ENCODE results near the gene POLE.

Gene POLE

DNA sequence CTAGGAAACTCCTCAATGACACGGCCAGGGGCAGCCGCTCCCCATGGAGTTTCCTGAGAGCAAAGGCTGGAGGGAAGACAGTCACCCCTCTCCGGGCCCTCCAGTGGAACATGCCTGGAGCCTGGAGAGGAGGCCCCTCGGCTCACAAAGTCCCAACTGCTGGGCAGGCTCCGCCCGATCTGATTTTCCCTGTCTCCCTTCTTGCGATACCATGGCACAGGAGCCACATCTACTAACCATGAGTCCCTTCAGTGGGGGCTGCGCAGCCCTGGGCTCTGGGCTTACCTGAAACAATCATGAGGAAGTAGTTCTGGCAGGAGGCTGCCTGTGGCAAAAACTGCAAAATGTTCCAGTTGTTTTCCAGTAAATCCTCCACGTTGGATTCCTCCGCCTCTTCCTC, 53.2 kb downstream of the POLE start:
- no peak for DNase-seq (ENCODE audit: extremely low read depth in 1 of 2, low read depth in 1 of 2)

DNA sequence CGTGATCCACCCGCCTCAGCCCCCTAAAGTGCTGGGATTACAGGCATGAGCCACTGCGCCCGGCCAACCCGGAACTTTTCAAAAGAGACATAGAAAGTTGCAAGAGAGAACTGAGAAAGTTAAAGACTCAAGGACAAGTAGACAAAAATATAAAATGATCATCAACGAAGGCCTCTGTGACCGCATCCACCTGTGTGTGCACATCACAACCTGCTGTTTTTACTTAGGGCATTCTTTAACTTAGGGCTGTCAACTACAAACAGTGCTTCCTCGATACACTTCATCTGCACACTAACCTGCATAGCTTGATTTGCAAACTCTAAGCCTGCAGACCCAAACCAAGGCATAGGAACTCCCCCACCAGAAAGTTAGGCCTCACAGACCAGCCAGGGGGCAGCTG, 53.7 kb downstream of the POLE start:
- no peak for DNase-seq (ENCODE audit: extremely low read depth in 1 of 2, low read depth in 1 of 2)

DNA sequence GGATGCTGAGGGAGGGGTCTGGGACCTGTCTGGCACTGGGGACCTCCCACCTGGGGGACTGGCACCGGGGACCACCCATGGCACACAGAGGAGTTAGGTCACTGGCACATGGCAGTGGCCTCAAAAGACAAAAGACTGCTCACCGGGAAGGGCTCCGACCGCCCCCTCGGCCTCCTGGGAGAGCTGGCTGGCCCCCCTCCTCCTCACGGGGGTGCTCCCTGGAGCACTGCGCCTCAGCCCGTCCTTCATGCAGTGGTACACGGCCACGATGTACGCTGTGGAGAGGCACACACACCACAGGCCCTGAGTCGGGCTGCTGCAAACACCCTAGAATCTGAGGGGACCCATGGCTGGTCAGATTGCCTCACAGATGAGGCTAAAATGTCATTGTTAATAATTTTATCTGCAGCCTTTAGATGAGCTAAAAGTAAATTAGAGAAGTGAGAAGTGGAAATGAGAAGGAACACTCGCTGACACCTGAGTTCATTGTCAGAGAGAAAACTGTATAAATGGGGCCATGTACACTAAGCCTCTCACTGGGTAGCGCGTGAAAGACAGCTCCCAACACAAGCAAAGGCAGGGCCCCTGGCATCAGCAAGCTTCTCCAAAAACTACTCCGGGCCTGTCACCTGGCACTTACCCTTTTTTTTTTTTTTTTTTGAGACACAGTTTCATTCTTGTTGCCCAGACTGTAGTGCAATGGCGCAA, 54.5 kb downstream of the POLE start:
- DNase-seq (ENCODE audit: extremely low read depth in 1 of 2, low read depth in 1 of 2) = no peak

DNA sequence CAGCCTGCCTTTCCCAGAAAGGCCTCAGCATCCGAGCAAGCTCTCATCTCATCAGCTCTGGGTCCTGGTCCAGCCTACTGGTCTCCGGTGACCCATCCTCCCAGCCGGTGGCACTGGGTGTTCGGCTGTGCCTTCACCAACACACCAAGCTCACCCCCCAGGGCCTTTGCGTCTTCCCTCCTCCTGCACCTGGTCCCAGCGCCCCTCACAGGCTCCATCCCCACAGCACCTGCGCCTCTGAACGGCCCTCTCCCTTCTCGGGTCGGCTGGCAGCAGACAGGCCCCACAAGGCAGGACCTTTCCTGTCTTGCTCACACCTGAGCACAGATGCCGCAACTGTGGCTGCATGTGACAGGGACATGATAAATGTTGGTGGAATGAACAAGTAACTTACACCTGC, 55.5 kb downstream of the POLE start:
- DNase-seq (ENCODE audit: extremely low read depth in 1 of 2, low read depth in 1 of 2) = no peak

DNA sequence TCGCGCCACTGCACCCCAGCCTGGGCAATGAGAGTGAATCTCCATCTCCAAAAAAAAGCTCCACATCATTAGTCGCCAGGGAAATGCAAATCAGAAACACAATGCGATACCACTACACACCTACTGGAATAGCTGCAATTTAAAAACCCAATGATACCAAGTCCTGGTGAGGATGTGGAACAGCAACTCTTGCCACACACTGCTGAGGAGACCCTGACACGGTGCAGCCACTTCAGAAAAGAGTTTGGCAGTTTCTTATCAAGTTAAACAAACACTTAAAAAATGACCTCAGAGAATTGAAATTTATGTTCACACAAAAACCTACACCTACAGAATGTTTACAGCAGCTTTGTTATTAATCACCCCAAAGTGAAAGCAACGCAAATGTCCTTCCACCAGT, 56.5 kb downstream of the POLE start:
- no peak for DNase-seq (ENCODE audit: extremely low read depth in 1 of 2, low read depth in 1 of 2)

DNA sequence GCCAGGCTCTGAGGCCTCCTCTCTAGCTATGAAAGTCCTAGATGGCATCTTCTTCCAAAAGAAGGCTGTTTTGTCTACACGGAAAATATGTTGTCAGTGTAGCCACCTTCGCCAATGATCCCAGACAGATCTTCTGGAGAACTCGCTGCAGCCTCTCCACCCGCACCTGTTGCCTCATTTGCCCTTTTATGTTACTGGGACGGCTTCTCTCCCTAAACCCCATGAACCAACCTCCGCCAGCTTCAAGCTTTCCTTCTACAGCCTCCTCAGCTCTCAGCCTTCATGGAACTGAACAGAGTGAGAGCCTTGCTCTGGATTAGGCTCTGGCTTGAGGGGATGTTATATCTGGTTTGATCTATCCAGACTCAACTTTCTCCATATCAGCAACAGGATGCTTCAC, 57.8 kb downstream of the POLE start:
- no peak for DNase-seq (ENCODE audit: extremely low read depth in 1 of 2, low read depth in 1 of 2)

DNA sequence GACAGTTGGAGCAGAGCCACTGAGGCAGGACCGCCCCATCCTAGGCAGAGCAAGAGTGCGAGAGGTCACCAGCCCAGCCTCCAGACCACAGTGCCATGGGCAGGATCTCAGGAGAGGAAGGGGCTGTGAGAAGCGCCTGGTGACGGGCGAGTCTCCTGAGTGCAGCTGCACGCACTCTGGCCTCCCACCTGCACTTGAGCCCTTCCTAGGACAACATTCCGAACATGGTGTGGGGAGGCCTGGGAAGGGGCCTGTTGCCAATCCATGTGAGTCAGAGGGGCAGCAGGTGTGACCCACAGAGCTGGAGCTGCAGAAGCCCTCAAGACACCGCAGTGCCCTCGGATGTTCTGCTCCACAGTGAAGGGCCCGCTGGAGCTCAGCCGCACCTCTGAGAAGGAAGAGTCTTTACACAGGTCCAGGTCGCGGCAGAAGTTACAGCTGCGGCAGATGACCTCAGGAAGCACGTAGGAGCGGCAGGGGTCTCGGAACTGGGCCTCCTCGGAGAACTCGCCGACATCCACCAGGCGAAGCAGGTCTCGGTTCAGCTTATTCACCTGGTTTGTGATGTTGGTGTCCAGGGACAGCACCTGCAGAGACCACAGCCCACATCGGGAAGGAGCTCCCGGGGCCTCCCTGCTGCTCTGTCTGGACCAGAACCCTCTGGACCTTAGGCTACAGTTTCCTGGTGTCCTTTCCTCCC, 61.3 kb downstream of the POLE start:
- no peak for DNase-seq (ENCODE audit: extremely low read depth in 1 of 2, low read depth in 1 of 2)

DNA sequence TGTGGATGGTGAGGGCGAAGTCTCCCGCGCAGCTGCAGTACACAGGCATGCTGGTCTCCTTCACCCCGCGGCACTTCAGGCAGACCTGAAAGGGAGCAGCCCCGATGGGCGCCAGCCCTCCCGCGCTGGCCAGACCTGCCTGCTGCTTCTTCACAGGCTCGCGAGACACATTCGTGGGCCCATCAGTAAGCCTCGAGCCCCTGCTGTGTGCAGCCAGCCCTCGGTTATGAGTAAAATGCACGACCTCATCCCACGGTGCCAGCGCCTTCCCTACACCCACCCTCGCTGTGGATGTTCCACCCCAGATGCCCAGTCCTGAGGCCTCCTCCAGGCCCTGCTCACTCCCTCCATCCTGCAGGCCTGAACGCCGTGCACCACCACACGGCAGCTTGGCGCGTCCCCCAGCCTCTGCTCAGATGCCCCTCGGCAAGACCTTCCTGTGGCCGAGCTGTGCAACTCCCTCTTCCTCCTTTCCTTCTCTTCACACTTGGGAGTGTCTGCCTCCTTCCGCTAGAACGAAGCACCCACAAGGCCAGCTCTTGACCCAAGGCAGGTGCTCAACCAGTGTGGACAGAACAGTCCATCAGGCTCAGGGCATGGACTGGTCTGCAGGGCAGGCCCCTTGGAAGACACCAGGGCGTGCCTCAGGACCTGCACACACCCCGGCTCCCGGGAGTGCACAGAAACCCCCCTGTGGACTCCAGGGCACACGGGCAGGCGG, 62.1 kb downstream of the POLE start:
- DNase-seq (ENCODE audit: extremely low read depth in 1 of 2, low read depth in 1 of 2) = no peak

DNA sequence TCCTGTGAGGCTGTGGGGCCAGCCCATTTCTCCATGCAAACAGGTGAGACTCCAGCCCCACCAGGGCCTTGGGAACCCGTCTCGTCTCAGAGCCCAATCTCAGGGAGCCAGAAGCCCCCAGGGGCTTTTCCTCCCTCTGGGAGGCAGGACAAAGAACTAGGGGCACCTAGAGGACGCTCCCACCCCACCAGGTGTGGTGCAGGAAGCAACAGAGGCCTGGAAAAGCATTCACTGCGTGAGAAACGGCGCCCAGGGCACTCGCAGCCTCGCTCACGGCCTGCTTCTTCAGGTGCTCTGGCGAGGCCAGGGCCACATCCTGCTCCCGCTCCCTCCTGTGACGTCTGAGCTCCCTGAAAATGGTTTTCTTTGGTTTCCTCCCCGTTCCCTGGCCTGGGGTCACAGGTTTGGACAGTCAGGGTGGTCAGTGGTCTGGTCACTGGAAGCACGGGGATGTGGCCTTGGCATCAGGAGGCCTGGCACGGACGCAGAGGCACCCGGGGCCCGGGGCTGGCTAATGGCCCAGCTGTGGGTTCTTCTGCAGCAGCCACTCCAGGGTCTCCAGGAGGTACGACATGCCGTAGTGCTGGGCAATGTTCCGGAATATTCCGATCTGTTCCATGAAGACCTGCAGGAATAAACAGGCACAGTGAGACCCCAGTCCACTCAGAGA, 62.8 kb downstream of the POLE start:
- no peak for DNase-seq (ENCODE audit: extremely low read depth in 1 of 2, low read depth in 1 of 2)

DNA sequence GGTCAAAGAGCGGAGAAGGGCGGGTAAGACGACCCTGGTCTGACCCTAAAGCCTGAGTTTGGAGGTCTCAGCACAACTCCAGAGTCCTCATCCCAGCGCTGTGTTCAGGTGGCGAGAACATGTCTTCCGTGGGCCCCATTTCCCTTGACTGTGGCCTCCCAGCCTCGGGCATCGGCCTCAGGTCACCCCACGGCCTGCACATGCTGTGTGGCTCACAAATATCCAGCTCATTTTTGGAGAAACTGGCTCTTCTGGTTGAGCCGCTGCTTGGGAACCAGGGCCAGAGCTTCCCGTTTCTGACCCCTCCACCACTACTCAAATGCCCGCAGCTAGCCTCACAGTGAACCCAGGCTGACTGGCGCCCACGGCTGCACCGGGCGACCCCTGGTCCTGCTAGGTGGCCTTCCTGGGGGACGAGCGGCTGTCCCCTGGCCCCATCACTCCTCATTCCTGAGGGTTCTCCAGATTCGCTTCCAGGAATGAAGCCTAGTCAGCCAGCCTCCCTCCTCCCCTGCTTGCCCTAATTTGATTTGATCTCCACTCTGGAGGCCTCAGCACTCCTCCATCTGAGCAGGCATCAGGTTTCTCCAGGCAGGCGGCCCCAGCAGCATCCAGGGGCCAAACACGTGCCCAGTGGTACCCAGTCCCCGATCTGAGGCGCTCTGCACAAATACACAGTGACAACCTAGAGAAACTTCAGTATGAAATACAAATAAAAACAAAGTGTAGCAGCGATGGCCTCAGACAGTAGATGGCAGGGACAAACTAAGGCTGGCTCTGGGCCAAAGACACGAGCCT, 63.9 kb downstream of the POLE start:
- DNase-seq (ENCODE audit: extremely low read depth in 1 of 2, low read depth in 1 of 2) = no peak

DNA sequence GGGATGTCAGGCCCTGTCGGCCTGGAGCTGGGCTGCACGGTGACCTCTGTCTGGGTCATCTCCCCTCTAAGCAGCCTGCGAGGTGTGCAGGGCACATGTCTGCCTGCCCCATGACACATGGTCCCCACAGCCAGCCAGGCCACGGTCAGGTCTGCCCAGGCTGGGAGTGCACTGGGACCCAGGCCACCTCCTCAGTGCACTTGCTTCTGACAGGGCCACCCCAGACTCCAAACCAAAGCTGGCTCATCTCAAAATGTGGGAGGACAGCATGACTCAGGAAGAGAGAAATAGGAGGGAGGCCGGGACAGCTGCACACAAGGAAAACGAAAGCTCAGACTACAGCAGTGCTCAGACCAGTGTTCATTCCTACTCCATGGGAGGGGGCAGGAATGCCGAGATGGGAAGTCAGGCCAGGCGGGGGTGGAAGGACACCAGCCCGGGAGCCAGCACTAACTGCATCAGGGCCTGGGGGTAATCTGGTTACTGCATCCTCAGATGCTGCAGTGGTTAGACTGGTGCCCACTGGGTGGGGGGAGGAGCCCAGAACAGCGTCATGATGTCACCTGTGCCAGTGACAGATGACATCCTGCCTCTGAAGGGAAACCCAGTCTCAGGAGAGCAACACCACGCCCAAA, 64.6 kb downstream of the POLE start:
- DNase-seq (ENCODE audit: extremely low read depth in 1 of 2, low read depth in 1 of 2) = no peak

DNA sequence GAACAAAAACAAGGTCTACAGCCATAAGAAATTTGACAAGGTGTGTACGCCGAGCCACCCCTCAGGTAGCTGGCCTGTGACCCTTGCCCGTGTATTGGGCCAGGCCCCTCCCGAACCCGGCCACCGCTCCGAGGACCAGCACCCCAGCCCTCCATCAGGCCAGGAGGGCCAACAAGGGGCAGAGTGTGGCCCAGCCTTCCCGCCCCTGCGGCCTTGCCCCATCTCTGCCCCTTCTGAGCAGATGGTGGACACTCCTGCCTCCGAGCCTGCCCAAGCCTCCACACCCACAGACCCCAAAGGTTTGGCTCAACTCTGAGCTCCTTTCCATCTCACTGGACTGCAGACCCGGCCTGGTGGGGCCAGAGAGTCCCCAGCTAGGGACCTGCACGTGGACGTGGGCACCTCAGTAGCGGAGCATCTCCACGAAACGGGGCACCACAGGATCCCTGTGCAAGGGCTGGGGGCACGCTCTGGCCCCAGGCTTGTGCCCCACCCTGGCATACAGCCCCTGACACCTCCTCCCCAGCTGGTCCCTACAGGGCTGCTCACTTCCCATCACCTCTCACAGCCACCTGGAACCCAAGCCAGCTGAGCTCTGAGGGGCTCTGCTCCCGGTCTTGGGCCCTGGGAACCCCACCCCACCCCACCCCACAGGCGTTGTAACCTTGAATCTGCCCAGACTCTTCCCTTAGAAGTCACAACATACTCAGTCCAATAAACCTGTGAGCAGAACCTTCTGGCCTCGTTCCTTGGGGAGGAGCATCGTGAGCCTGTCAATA, 65.3 kb downstream of the POLE start:
- no peak for DNase-seq (ENCODE audit: extremely low read depth in 1 of 2, low read depth in 1 of 2)

DNA sequence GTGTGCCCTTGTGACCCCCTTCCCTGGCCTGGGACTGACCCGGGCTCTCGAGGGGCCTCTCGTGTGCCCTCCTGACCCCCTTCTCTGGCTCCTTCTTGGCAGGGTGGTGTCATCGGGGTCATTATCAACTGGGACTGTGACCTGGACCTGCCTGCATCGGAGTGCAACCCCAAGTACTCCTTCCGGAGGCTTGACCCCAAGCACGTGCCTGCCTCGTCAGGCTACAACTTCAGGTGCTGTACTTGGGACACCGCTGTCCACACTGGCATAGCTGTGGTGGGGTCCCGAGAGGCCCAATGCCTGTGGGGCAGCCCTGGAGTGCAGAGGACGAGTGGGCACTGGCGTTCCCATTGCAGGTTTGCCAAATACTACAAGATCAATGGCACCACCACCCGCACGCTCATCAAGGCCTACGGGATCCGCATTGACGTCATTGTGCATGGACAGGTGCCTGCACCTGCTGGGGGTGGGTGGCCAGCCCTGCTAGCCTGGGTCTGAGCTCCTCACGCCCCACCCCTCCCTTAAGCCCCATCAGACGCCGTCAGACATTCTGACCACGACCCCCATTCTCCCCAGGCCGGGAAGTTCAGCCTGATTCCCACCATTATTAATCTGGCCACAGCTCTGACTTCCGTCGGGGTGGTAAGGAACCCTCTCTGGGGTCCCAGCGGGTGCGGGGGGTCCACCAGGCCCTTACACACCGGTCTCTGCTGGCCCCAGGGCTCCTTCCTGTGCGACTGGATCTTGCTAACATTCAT, 66.1 kb downstream of the POLE start:
- DNase-seq (ENCODE audit: extremely low read depth in 1 of 2, low read depth in 1 of 2) = no peak

DNA sequence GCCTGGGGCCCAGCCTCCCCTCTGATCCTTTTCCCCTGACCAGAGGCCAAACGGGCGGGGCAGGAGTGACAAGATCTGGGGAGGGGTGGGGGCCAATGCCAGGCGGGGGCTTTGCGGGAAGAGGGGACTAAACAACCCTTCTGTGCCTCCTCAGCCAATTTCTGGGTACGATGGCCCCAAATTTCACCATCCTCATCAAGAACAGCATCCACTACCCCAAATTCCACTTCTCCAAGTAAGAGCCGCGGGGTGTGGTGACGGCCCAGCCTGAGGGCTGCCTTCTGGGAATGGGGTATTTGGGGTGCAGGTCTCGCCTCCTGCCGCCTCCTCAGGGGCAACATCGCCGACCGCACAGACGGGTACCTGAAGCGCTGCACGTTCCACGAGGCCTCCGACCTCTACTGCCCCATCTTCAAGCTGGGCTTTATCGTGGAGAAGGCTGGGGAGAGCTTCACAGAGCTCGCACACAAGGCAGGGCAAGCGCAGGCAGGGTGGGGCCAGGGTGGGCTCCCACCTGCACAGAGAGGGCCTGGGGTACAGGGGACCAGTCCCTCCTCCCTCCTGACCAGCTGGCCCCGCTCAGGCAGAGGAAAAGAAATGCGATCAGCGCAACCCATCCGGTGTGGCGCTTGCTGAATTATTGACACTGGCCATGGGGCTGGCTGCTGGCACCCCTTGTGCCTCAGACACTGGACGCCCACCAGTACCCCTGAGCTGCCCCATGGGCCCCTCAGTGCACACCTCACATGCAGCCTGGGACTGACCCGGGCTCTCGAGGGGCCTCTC, 66.8 kb downstream of the POLE start:
- DNase-seq (ENCODE audit: extremely low read depth in 1 of 2, low read depth in 1 of 2) = no peak

DNA sequence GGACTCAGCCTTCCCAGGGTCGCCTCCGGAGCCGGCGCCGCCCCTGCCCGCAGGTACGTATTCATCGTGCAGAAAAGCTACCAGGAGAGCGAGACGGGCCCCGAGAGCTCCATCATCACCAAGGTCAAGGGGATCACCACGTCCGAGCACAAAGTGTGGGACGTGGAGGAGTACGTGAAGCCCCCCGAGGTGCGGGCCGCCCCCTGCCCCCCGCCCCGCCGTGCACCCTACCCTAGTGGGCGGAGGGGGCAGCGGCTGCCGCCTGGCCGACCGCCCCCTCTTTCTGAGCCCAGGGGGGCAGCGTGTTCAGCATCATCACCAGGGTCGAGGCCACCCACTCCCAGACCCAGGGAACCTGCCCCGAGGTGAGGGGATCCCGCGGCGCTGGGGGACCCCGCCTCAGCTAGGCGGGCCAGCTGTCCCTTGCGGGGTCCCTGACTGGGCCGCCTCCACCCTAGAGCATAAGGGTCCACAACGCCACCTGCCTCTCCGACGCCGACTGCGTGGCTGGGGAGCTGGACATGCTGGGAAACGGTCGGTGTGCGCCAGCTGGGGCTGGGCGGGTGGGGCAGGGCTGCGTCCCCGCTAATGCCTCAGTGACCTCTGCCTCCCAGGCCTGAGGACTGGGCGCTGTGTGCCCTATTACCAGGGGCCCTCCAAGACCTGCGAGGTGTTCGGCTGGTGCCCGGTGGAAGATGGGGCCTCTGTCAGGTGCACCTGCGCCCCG, 67.6 kb downstream of the POLE start:
- DNase-seq (ENCODE audit: extremely low read depth in 1 of 2, low read depth in 1 of 2) = no peak

DNA sequence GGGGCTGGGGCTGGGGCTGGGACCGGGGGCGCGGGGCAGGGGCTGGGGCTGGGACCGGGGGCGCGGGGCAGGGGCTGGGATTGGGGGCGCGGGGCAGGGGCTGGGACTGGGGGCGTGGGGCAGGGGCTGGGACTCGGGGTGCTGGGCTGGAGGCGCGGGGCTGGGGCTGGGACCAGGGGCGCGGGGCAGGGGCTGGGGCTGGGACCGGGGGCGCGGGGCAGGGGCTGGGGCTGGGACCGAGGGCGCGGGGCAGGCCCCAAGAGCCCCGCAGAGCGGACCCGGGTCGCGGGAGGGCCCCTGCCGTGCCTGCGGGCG, 68.1 kb downstream of the POLE start:
- DNase-seq (ENCODE audit: extremely low read depth in 1 of 2, low read depth in 1 of 2) = no peak

DNA sequence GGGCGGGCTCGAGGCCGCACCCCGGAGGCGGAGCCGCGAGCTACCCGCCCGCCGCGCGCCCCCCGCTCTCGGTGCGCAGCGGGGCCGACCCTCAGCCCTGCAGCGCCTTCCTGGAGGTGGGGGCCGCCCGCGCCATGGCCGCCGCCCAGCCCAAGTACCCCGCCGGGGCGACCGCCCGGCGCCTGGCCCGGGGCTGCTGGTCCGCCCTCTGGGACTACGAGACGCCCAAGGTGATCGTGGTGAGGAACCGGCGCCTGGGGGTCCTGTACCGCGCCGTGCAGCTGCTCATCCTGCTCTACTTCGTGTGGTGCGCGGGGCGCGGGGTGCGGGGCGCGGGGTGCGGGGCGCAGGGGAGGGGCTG, 68.5 kb downstream of the POLE start, which contains the start of gene P2RX2:
Gene P2RX2, plus strand, starts transcription at position 94 of the 361 bp plus-strand sequence. Its CDS starts 41 bp downstream, at position 135.
- no peak for DNase-seq (ENCODE audit: extremely low read depth in 1 of 2, low read depth in 1 of 2)
